GM23338 (cell line): Measurements from ENCODE around the gene BUB1B. TPM values are rescaled to one million over a fixed set of nuclear protein-coding genes. Genes with fewer than 3 reads are reported as not detected.

Source experiments
- ATAC-seq: fragments of 200-7000 bp; cut with Tn5 transposase; 3 replicates; pipeline ENCODE4 v1.9.1; 2020
- DNase-seq: peaks from one replicate; pipeline ENCODE4 v3.0.0-alpha.2; 2015; ENCODE audit warnings: low spot score
- H2AFZ ChIP-seq: fragments of 200-600 bp; sonication (generic); 2 replicates; pipeline ENCODE4 v1.8.0; 2016; ENCODE audit warnings: antibody characterized with exemption, mild to moderate bottlenecking, moderate library complexity
- H3F3A ChIP-seq: fragments of 200-600 bp; sonication (generic); replicated peaks from 2 replicates; pipeline ENCODE4 v1.8.0; 2017; ENCODE audit warnings: antibody characterized with exemption, mixed run types, low read depth
- H3K27ac ChIP-seq: fragments of 200-600 bp; sonication (generic); 2 replicates; pipeline ENCODE4 v1.6.1; 2016; ENCODE audit warnings: low read depth
- H3K27me3 ChIP-seq: fragments of 200-600 bp; sonication (generic); 2 replicates; pipeline ENCODE4 v1.8.0; 2016; ENCODE audit warnings: mild to moderate bottlenecking, mixed run types, moderate library complexity; ENCODE audit not compliant: insufficient read depth
- H3K36me3 ChIP-seq: fragments of 200-600 bp; sonication (generic); 2 replicates; pipeline ENCODE4 v1.8.0; 2016; ENCODE audit warnings: mild to moderate bottlenecking; ENCODE audit not compliant: insufficient read depth
- H3K4me1 ChIP-seq: fragments of 200-600 bp; sonication (generic); 2 replicates; pipeline ENCODE4 v1.8.0; 2016; ENCODE audit warnings: mild to moderate bottlenecking, moderate library complexity; ENCODE audit not compliant: insufficient read depth
- H3K4me2 ChIP-seq: fragments of 200-600 bp; sonication (generic); 2 replicates; pipeline ENCODE4 v1.7.1; 2017; ENCODE audit warnings: mixed run types
- H3K4me3 ChIP-seq: fragments of 200-600 bp; sonication (generic); 2 replicates; pipeline ENCODE4 v1.6.1; 2016; ENCODE audit warnings: mixed run types
- H3K79me2 ChIP-seq: fragments of 200-600 bp; sonication (generic); replicated peaks from 2 replicates; pipeline ENCODE4 v1.8.0; 2017; ENCODE audit warnings: mild to moderate bottlenecking; ENCODE audit not compliant: insufficient read depth
- H3K9me2 ChIP-seq: fragments of 200-600 bp; sonication (generic); 2 replicates; pipeline ENCODE4 v1.8.0; 2017; ENCODE audit not compliant: insufficient read depth
- H4K20me1 ChIP-seq: fragments of 200-600 bp; sonication (generic); replicated peaks from 2 replicates; pipeline ENCODE4 v1.8.0; 2017; ENCODE audit warnings: mild to moderate bottlenecking; ENCODE audit not compliant: insufficient read depth
- H3K27ac Mint-ChIP-seq: 2 replicates; pipeline ENCODE4 v1.8.0; 2020; ENCODE audit warnings: inconsistent platforms, mild to moderate bottlenecking, moderate library complexity, mixed read lengths
- H3K27me3 Mint-ChIP-seq: 3 replicates; pipeline ENCODE4 v1.8.0; 2022; ENCODE audit warnings: low read depth, mild to moderate bottlenecking, moderate library complexity, mixed read lengths, inconsistent platforms; ENCODE audit not compliant: insufficient read depth, poor library complexity
- H3K36me3 Mint-ChIP-seq: 3 replicates; pipeline ENCODE4 v1.8.0; 2021; ENCODE audit warnings: low read depth, mild to moderate bottlenecking, inconsistent platforms, moderate library complexity, mixed read lengths
- H3K4me1 Mint-ChIP-seq: 3 replicates; pipeline ENCODE4 v1.8.0; 2020; ENCODE audit warnings: mild to moderate bottlenecking, inconsistent platforms, mixed read lengths
- H3K4me3 Mint-ChIP-seq: 3 replicates; pipeline ENCODE4 v1.8.0; 2021; ENCODE audit warnings: moderate library complexity, mild to moderate bottlenecking, inconsistent platforms, mixed read lengths
- H3K9me3 Mint-ChIP-seq: 3 replicates; pipeline ENCODE4 v1.8.0; 2020; ENCODE audit warnings: moderate library complexity, mild to moderate bottlenecking, inconsistent platforms, mixed read lengths
- EZH2 ChIP-seq: fragments of 200-600 bp; sonication (generic); IDR thresholded peaks from one replicate; pipeline ENCODE4 v1.8.0; 2017; ENCODE audit warnings: antibody characterized with exemption, mild to moderate bottlenecking, low read depth; ENCODE audit not compliant: unreplicated experiment
- JUNB ChIP-seq: IDR thresholded peaks from one replicate; pipeline ENCODE4 v1.6.1; 2016; ENCODE audit warnings: antibody characterized with exemption; ENCODE audit not compliant: unreplicated experiment
- ZNF114 ChIP-seq: fragments of 250-450 bp; sonication (Bioruptor Pico); IDR thresholded peaks from 2 replicates; pipeline ENCODE4 v1.5.0; 2020; ENCODE audit warnings: mild to moderate bottlenecking, moderate library complexity
- ZNF331 ChIP-seq: fragments of 250-450 bp; sonication (Bioruptor Pico); IDR thresholded peaks from 2 replicates; pipeline ENCODE4 v1.5.0; 2020; ENCODE audit warnings: low read depth, mild to moderate bottlenecking, moderate library complexity
- polyA plus RNA-seq: library from polyadenylated mRNA; unstranded; fragments of >200 nt; fragmentation: Nextera tagmentation; extraction: Ambion mirVana; gene quantifications from 2 replicates; pipeline ENCODE4 v1.2.1, GENCODE V29; 2016
- total RNA-seq: library from RNA; depleted of rRNA; stranded (reverse); fragments of >200 nt; shearing (Covaris generic); gene quantifications from 2 replicates; pipeline ENCODE4 v1.2.3, GENCODE V29; 2014
- TF ChIP-seq, protein P1 (sequence below), 2 experiments: fragments of 200-600 bp in 1 of 2; sonication (generic) in 1 of 2; conservative IDR thresholded peaks; 2 replicates each; pipeline versions ENCODE4 v1.5.1 to v1.6.1; 2016 to 2017; ENCODE audit warnings: antibody characterized with exemption in 2 of 2, low read depth in 2 of 2, mild to moderate bottlenecking in 2 of 2, moderate library complexity in 1 of 2
- TF ChIP-seq, protein P2 (sequence below): IDR thresholded peaks from one replicate; pipeline ENCODE4 v1.6.1; 2018; ENCODE audit warnings: antibody characterized with exemption; ENCODE audit not compliant: unreplicated experiment

Gene BUB1B
- total and polyA plus RNA-seq, 2 experiments from 2014 or later: 77.7 to 160 TPM

DNA sequence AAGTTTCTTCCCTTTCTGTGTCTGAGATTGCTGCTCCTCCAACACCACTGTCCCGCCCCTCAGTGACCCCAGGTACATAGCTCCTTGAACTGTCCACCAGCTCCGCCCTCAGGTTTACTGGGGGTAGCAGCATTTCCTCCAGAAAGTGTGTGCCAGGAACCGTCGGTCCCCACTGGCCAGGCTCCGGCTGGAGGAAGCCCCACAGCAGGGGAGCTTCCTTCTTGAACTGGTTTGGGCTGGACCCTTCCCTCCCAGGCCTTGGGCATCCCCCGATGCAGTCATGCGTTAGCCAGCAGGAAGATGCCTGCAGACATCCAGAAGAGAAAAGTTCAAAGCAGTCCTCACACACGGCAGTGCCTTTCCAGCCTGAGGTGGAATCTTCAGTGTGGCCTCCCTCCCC is 97.7 kb downstream of the BUB1B start:
- peak overlapping the region; percentile 42 for H3K4me2 ChIP-seq
- no peaks in the 10 kb centered on the region for H3K36me3 ChIP-seq
- H2AFZ ChIP-seq: peak overlapping the region; percentile 4; the same call in 1 of the 2 replicates
- H3K4me3 ChIP-seq: no peak overlapping the region
- peaks cover 13% of the 10 kb centered on the region for H3K27me3 ChIP-seq
- H3K4me1 ChIP-seq: peaks cover 12% of the 10 kb centered on the region
- Mint-ChIP-seq H3K36me3 (no peaks in the 10 kb centered on the region; the same call in 2 of the 3 replicates), H3K27ac (no peak overlapping the region), H3K4me3 (no peak overlapping the region; the same call in 2 of the 3 replicates), H3K9me3 (no peaks in the 10 kb centered on the region; the same call in 2 of the 3 replicates), H3K4me1 (peaks cover 28% of the 10 kb centered on the region), H3K27me3 (peaks cover 12% of the 10 kb centered on the region)
- no peaks in the 10 kb centered on the region for H3K9me2 ChIP-seq
- TF ChIP-seq, protein P1, sequence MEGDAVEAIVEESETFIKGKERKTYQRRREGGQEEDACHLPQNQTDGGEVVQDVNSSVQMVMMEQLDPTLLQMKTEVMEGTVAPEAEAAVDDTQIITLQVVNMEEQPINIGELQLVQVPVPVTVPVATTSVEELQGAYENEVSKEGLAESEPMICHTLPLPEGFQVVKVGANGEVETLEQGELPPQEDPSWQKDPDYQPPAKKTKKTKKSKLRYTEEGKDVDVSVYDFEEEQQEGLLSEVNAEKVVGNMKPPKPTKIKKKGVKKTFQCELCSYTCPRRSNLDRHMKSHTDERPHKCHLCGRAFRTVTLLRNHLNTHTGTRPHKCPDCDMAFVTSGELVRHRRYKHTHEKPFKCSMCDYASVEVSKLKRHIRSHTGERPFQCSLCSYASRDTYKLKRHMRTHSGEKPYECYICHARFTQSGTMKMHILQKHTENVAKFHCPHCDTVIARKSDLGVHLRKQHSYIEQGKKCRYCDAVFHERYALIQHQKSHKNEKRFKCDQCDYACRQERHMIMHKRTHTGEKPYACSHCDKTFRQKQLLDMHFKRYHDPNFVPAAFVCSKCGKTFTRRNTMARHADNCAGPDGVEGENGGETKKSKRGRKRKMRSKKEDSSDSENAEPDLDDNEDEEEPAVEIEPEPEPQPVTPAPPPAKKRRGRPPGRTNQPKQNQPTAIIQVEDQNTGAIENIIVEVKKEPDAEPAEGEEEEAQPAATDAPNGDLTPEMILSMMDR (conservative IDR thresholded peaks at IDR 0.05; ENCODE audit: low read depth in 2 of 2): peak; percentile 12 to 51; a peak in 2 of 4 replicates
- TF ChIP-seq JUNB: no peak
- no peak overlapping the region for H3K27ac ChIP-seq
- no peaks in the 10 kb centered on the region for H3K79me2 ChIP-seq
- no peaks in the 10 kb centered on the region for H4K20me1 ChIP-seq
- peak; percentile 63 for ATAC-seq
- no peaks in the 10 kb centered on the region for H3F3A ChIP-seq
- DNase-seq: peak; percentile 78

DNA sequence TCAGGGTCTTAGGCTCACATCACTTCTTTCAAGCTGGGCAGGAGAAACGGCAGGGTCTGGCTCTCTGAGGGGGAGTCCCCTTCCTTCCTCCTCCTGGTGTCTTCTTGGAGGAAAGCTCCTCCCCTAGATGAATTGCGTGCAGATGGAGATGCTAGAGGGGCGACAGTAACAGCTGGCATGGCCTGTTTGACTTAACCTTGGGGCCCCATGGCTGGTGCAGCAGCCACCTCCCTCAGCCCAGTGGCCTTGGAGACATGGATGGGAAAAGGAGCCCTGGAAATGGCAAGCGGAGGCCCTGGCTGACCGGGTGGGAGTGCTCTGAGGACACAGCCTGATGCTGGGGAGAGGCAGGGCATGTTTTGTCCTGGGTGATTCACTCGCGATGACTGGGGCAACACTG is 98.2 kb downstream of the BUB1B start:
- Histone ChIP-seq H3F3A (no peaks in the 10 kb centered on the region), H3K9me2 (no peaks in the 10 kb centered on the region), H3K4me2 (peak overlapping the region; percentile 42), H3K4me1 (peaks cover 12% of the 10 kb centered on the region), H3K4me3 (no peak overlapping the region), H3K36me3 (no peaks in the 10 kb centered on the region), H3K79me2 (no peaks in the 10 kb centered on the region), H3K27me3 (peaks cover 8% of the 10 kb centered on the region), H3K27ac (no peak overlapping the region), H4K20me1 (no peaks in the 10 kb centered on the region), H2AFZ (peak overlapping the region; percentile 4; the same call in 1 of the 2 replicates)
- ATAC-seq (no peak; the same call in 2 of the 3 replicates), DNase-seq (no peak)
- no peaks in the 10 kb centered on the region; the same call in 2 of the 3 replicates for H3K9me3 Mint-ChIP-seq
- H3K27ac Mint-ChIP-seq: no peak overlapping the region
- H3K4me1 Mint-ChIP-seq: peaks cover 23% of the 10 kb centered on the region
- H3K27me3 Mint-ChIP-seq: peaks cover 8% of the 10 kb centered on the region
- no peak overlapping the region for H3K4me3 Mint-ChIP-seq
- no peaks in the 10 kb centered on the region; the same call in 2 of the 3 replicates for H3K36me3 Mint-ChIP-seq
- no peak for TF ChIP-seq ZNF331
- TF ChIP-seq EZH2: no peak
- TF ChIP-seq ZNF114 (CRISPR knock-in tag): no peak
- TF ChIP-seq JUNB: no peak
- TF ChIP-seq, protein P2, sequence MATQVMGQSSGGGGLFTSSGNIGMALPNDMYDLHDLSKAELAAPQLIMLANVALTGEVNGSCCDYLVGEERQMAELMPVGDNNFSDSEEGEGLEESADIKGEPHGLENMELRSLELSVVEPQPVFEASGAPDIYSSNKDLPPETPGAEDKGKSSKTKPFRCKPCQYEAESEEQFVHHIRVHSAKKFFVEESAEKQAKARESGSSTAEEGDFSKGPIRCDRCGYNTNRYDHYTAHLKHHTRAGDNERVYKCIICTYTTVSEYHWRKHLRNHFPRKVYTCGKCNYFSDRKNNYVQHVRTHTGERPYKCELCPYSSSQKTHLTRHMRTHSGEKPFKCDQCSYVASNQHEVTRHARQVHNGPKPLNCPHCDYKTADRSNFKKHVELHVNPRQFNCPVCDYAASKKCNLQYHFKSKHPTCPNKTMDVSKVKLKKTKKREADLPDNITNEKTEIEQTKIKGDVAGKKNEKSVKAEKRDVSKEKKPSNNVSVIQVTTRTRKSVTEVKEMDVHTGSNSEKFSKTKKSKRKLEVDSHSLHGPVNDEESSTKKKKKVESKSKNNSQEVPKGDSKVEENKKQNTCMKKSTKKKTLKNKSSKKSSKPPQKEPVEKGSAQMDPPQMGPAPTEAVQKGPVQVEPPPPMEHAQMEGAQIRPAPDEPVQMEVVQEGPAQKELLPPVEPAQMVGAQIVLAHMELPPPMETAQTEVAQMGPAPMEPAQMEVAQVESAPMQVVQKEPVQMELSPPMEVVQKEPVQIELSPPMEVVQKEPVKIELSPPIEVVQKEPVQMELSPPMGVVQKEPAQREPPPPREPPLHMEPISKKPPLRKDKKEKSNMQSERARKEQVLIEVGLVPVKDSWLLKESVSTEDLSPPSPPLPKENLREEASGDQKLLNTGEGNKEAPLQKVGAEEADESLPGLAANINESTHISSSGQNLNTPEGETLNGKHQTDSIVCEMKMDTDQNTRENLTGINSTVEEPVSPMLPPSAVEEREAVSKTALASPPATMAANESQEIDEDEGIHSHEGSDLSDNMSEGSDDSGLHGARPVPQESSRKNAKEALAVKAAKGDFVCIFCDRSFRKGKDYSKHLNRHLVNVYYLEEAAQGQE: no peak
